Esophagus muscularis mucosa (tissue), 3 donors: ENCODE measurements around the gene BLACAT1.

ENCODE experiments used
- CTCF ChIP-seq, 3 experiments: fragments of 200-600 bp in 2 of 3; fragments of 450-650 bp in 1 of 3; sonication (generic) in 2 of 3; IDR thresholded peaks; one replicate each; pipeline ENCODE4 v1.5.1; 2017 to 2019; ENCODE audit warnings: antibody characterized with exemption in 3 of 3, mild to moderate bottlenecking in 2 of 3, moderate library complexity in 1 of 3
- POLR2AphosphoS5 ChIP-seq, 2 donors: sonication (generic); formaldehyde crosslinking; IDR thresholded peaks; one replicate each; pipeline ENCODE4 v1.6.1; 2017; ENCODE audit warnings: antibody characterized with exemption in 2 of 2

GRCh38 chr1:205422993-205423642 is 32.7 kb downstream of the BLACAT1 start:
- peak in 1 of 3 experiments; percentile 13 for TF ChIP-seq CTCF (IDR thresholded peaks at IDR 0.05)
- TF ChIP-seq POLR2AphosphoS5 (IDR thresholded peaks at IDR 0.05), result no peak
